GM19372 (cell line): ENCODE data around the gene MYL10.
"Not testable (repeated sequence)": the region's sequence is repeated elsewhere in the genome, so short reads cannot be mapped to it uniquely, and the experiment has no call there.

Source experiments
- ATAC-seq: cut with Tn5 transposase; IDR thresholded peaks from one replicate; pipeline ENCODE4 v1.9.1; 2021; ENCODE audit warnings: mild to moderate bottlenecking, low read depth, moderate library complexity; ENCODE audit not compliant: unreplicated experiment

The MYL10 gene

DNA sequence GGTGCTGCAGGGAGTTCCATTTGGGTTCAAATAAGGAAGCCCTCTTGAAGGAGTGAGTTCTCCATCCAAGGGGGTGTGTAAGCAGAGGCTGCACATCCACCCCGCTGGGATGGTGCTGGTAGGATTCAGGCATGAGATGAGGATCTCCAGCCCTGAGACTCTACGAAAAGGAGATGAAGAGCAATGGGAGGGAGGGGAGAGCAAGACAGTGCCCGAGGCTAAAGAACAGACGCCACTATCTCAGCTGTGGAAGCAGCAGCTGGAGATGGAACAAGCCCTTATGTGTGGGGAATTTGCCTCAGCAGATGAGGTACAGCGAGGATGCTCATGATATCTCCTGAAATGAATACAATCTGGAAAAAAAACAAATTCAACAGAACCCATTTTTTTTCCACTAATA lies 28.1 kb upstream of the MYL10 start:
- no peak for ATAC-seq

DNA sequence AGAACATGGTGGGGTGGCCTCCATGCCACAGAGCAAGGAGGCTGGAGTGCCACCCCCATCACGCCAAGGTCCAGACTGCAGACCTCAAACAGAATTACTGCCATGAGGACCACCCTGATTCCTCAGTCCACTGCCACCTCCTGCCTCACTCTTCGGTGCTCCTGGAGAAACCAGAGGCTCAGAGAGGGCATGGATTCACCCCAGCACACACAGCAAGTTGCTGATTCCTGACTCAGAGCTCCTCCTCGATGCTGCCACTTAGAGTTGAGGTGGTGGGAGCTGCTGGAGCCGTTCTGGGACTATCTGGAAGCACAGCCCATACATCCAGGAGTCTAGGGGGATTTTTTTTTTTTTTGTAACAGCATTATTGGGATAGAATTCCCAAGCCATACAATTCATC lies 22.0 kb upstream of the MYL10 start:
- no peak for ATAC-seq

DNA sequence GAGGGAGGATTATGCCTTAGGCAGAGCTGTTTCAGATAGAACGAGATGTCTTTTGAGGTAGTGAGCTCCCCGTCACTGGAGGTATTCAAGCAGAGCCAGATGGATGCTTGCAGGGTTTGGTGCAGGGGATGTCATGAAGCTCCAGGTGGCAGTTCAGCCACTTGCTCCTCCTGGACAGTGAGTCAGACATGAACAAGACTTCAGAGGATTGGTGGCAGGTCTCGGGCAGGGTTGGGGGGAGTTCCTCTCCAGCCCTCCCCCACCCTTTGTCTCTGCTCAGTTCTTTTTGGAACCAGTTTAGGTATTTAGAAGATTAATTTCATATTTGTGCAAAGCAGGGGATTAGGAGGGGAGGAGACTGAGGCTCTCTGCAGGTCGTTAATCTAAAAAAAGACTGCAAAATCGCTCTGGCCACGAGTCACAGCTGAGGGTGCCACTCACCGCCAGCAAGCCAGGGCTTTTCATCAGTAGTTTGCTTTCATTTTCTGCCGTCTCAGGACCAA lies 21.5 kb upstream of the MYL10 start:
- ATAC-seq: no peak

DNA sequence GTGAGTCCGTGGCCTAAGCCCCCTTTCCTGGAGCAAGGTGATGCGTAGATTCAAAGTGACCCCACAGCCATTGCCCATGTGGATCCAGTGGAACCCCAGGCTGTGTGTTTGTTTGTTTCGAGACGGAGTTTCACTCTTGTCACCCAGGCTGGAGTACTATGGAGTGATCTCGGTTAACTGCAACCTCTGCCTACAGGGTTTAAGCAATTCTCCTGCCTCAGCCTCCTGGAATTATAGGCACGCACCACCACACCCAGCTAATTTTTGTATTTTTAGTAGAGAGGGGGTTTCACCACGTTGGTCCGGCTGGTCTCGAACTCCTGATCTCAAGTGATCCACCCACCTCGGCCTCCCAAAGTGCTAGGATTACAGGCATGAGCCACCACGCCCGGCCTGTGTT lies 18.8 kb upstream of the MYL10 start:
- not testable (repeated sequence) for ATAC-seq

DNA sequence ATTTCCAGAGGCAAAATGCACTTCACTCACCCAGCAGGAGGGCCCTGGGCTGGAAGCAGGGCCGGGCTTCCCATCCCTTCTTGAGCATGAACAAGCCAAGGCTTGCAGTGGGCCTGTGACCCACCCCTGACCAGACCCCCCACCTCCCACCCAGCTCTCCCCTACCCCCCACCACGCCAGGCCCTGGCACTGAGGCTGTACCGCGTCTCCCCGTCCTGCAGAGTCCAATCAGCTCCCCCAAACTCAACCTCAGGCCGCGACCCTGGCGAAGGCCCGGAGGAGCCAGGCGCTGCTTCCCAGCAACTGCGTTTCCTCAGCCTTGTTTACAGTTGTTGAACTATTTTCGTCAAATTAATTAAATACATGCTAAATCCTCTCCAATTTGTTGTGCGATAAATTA lies 16.9 kb upstream of the MYL10 start:
- no peak for ATAC-seq

DNA sequence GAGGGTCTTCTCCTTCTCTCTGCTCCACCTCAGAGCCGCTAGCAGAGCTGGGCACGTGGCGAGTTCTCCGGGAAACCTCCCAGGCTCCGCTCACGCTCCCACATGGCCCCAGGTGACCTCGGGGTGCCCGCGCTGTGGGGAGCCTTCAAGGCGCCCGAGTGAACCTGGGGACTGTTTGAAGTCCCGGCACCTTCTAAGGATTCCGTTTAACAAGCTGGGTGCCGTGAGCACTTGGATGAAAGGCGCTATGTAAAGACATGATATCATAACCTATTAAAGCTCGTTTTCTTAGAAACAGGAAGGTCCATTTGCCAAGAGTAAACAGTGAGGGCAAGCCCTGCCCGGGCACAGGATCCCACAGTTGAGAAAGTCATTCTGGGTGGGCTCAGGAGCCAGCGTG lies 15.8 kb upstream of the MYL10 start:
- no peak for ATAC-seq

DNA sequence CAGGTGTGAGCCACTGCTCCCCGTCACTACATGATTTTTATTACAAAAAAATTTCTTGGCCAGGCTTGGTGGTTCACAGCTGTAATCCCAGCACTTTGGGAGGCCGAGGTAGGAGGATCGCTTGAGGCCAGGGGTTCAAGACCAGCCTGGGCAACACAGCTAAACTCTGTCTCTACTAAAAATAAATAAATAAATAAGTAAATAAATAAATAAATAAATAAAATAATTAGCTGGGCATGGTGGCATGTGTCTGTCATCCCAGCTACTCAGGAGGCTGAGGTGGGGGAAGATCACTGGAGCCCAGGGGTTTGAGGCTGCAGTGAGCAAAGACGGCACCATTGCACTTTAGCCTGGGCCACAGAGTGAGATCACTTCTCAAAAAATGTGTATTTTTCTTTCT lies 10.0 kb upstream of the MYL10 start:
- not testable (repeated sequence) for ATAC-seq

DNA sequence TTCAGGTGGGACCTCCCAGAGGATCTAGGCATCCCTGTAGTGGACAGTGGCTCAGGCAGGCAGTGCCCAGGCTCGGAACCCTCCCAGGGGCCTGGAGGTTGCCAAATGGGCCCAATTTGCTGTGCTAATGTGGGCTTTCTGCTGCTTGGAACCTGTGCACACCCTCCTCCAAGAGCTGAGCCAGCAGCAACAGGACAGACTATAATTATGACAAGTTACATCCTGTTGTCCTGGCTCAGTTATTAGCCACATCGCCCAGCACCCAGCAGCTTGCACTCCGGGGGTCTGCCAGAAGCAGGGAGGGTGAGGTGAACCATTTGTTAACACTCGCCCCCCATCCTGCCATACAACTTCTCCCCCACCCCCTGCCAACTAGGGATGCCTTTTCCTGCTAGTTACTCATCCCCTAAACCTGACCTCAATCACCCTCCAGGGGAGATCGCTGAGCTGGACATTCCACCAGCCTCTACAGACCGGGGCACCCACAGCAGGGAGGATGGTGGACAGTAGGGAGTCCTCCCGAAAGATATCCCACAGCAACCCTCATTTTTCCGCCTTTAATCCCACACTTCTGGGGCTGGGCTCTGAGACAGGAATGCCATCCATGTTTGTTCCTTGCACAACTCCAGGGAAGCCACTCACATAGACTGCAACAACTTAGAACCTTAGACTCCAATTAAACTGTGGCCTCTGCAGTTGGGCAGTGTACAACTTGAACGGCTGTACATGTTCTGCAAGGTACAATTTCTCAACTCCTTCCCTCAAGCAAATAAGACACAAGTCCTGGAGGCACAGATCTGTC lies 7.9 kb upstream of the MYL10 start:
- ATAC-seq: no peak

DNA sequence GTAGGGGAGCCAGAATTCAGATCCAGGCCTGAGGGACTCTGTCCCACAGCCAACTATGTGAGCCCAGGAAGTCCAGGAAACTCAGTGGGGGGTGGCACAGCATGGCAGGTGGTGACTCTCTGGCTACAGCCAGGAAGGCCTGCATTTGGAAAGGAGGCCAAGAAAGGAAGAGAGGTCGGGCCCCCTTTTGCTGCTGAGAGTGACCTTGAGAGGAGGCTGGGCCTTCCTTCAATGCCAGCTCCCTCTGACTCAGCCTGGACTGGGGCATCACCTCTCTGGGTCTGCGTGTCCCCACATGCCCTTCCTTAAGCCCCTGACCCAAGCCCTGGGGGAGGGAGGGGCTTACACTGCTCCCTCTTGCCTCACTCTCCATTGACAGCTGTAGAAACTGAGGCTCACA lies 6.4 kb upstream of the MYL10 start:
- ATAC-seq: no peak

DNA sequence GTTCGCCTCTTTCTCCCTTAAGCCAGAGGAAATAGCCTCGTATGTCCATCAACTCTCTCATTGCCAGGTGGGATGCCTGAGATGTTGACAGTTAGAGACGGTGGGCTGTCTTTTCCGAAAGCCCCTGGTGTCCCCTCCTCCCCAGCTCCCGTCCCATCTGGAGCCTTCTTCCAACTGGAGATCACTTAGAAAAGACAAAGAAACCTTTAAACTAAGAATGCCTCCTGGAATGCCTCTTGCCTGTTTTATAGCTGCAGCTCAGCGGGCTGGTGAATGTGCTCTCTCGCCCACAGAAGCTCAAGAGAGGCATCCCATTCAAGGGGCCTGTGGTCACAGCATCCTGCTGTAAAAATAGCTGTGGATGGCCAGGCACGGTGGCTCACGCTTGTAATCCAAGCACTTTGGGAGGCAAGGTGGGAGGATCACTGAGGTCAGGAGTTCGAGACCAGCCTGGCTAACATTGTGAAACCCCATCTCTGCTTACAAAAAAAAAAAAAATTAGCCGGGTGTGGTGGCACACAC lies 5.2 kb upstream of the MYL10 start:
- no peak for ATAC-seq

DNA sequence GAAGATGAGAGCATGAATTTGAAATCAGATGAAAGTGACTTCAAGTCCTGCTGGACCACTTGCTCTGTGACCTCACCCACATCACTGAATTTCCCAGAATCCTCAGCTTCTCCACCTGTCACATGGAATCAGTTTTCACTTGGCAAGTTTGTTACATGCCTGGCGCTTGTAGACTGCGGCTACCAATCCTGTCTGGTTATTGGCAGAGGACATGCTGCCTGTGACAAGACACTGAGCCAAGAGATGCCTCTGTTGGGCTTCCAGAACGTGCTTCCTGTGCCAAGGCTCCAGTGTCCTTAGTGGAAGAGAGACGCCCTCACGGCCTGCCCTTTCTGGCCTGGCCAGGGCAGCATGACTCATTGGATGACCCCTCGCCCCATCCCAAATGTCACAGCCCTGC lies 4.4 kb upstream of the MYL10 start:
- no peak for ATAC-seq

DNA sequence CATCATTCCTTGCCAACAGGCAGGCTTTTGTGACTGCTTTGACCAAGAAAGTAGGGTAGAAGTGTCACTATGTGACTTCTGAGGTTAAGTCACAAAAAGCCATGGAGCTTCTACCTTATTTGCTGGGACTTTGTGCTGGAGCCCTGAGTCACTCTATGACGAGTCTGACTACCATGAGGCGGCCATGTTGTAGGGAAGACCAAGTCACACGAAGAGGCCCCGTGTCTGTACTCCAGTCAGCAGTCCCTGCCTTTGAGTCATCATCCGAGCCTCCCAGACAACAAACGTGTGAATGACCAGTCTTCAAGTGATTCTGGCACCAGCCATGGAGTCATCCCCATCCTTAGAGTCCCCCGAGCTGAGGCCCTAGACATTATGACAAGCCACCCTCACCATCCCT lies 3.5 kb upstream of the MYL10 start:
- ATAC-seq: no peak

DNA sequence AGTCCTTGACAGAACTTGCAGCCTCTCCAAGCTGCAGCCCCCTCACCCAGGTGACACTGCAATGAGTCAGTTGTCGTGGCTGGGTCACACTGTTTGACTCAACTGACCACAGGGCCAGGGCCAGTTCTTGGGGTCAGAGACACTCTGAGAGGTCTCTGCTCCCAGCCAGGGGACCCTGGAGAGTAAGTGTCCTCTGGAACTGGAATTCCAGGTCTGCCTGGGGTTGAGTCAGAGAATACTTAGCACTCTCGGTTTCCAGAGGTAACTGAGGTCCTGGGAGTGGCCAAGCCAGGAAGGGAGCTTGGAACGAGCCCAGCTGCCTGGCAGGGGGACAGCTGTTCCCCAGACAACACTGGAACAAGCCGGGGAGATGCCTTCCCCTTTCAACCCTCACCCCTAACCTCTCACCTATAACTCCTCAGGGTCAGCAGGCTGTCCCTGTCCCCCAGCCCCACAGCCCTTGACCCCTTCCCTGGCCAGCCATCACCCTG lies 2.2 kb upstream of the MYL10 start:
- ATAC-seq: no peak

DNA sequence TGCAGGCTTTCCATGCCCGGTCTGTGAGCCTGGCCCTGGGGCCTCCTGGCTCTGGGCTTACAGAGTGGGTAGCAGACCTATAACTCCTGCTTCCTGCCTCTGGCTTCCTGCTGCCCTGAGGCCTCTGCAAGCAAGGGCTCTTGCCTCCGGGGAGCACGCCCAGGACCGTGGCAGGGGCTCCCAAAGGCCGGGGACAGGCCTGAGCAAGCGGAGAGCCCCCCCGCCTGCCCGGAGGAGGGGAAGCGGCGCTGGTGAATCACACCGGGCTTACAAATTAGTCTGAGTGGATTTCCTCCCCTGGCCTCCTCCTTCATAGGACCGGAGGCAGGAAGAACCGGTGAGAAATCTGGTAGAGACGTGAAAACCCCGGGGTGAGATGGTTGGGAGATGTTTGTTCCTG lies 1.5 kb upstream of the MYL10 start:
- no peak for ATAC-seq

DNA sequence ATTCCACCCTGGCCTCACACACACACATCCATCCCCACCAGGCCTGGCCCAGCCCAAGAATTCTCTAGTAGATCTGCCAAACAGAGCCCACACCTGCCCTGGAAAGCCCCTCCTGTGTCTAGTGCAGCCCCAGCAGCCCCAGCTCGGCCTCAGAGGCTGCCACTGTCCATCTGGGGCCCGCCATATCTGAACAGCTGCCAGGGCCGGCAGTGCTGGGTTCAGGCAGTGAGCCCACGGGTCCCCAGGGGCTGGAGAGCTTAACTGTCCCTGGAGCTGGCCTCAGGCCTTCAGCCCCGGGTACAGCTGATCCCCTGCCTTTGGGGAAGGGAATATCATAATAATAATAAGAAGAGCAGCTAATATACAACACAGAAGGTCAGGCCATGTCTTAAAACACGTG lies 574 bp downstream of the MYL10 start:
- no peak for ATAC-seq

DNA sequence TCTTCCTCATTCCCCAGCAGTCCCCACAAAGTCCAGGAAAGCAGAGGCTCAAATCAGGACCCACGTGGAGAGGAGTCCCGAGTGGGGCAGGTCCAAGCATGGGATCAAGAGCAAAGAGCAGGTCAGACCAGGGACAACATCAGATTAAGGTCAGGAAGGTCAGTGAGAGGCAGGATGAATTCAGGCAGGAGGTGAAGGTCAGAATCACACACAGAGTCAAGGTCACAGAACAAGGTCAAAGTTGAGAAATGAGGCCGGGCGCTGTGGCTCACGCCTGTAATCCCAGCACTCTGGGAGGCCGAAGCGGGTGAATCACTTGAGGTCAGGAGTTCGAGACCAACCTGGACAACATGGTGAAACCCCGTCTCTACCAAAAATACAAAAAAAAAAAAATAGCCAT lies 2.3 kb downstream of the MYL10 start:
- ATAC-seq: no peak

DNA sequence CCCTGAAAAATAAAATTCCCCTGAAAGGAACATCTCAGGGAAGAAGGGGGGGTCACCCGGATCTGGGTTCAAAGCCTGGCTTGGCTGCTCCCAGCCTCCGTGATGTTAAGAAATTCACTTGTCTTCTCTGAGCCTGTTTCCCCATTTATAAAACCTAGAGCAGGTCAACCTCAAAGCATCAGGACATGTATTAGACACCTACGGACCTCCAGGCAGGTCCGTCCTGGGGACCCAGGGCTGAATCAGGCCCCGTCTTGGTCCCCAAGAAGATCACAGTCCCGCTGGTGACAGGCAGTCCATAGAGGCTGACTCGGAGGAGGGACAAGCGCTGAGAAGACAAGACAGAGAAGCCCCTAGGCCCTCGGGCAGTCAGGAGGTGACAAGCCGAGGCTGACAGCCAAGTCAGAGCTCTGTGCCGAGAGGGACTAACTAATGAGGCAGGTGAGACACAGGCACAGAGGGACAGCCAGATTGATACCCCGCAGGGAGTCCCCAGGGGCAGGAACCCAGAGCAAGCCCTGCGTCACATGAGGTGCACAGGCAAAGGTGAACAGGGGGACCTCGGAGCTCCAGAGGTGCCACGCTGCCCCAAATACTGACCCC lies 2.9 kb downstream of the MYL10 start:
- no peak for ATAC-seq

DNA sequence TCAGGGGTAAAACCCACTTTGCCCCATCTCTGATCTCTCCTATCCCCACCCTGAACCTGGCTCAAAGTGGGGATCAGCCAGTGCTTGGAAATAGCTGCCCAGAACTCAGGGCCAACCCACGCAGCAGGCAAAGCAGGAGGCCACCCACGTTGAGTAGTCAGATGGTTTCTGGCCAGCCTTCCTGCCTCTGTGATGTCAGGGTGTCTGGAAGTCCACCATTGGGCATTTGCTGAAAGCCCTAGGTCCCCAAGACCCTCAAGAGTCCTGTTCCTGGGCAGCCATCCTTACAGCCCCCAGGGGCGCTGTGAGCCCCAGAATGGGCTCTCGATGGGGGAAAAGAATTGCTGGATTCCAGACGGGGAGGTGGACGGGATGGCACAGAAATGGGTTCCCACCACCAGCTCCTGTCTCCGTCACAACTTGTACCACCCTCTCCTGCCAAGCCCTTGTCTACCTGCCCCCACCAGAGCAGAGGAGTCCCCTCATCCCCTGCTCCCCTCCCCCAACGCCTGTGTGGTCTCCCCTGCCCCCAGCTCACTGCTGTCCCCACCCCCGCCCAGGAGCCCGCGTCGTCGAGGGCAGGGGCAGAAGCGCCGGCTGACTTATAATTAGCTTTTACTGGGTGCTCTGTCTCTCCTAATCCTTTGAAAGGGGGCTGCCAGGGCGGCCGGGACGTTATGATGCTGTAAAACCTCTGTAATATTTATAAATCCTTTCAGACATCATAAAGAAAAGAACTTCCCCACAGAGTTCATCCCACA lies 3.9 kb downstream of the MYL10 start:
- no peak for ATAC-seq

DNA sequence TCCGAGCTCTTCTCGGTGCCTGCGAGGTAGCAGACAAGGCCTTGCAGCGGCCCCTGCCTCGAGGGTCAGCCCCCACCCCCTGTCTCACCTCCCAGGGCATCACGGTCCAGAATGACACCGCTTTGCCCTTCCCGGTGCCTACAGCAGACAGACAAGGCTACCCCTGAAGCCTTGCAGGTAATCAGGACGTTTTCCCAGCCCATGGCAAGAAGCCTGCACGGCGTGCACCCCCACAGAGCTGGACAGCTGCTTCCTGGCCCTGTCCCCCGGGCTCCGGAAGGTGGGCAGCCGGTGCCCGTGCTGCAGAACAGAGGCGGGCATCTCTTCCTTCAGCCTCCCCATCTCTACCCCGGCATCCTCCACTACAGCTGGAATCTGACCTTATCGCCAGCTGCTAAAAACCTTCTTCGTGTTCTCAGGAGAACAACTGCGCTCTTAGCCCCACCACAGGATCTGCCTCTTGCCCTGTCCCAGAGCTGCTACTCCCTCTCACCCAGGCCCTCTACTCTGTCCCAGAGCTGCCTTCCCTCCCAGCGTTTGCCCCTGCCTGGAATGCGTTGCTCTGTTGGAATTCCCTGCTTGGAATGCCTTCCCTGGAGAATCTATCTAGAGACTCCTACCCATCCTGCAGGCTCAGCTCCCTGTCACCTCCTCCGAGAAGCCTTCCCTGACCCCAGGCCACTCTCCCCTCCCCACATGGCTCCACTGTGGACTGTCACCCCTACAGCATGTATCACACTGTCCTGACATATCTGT lies 4.7 kb downstream of the MYL10 start:
- no peak for ATAC-seq

DNA sequence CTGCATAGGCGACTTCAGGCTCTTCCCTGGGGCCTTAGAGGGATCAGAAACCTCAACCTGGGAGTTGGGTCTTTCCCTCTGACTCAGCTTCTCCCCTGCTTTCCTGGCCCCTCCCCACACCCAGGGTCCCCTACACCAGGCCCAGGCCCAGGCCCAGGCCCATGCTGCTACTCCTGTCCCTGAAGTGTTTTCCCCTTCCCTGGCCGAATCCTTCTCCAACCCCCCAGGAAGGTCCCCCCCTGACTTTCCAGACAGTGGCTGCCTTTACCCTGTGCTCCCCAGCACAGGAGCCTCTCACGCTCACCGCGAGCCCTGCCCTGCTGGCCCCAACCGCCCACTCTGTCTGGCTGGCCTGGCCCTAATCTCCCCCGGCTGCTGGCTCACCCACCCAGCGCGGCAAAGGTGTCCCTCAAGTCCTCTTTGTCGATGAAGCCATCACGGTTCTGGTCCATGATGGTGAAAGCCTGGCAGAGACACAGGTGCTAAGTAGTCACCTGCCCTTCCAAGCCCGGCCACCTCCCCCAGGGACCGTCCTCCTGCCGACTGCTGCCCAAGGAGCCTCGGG lies 6.4 kb downstream of the MYL10 start:
- no peak for ATAC-seq
